SKM-1 (cell line): ENCODE results near the gene CHD9.
"Not testable (repeated sequence)": the region's sequence is repeated elsewhere in the genome, so short reads cannot be mapped to it uniquely, and the experiment has no call there.

Experiments
- DNase-seq: peaks from one replicate; lab custom pipeline; 2025; ENCODE audit not compliant: unreplicated experiment; lab: John Stamatoyannopoulos, UW

Gene CHD9

GRCh38 chr16:53262645-53263044, 207.9 kb downstream of the CHD9 start:
- DNase-seq = no peak

DNA sequence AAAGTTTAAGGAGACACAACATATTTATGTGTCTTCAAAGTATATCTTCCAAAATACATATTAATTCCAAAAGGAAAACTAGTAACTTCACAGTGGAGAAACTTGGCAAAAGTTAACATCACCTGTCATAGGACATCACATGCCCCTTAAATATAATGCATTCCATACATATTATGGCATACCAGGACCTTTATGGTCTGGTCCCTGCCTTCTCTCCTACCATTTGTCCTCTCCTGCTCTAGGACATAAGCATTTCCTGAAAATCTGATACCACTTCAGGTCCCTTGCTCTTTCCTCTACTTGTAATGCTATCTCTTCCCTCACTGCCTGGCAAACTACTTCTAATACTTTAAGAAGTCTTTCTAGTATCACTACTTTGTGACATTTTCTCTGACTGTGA, 211.4 kb downstream of the CHD9 start:
- DNase-seq = no peak

- not testable (repeated sequence) for DNase-seq
Observed at GRCh38 chr16:53278498-53278897, 223.7 kb downstream of the CHD9 start.

- no peak for DNase-seq
Observed at GRCh38 chr16:53281280-53281679, 226.5 kb downstream of the CHD9 start.

DNA sequence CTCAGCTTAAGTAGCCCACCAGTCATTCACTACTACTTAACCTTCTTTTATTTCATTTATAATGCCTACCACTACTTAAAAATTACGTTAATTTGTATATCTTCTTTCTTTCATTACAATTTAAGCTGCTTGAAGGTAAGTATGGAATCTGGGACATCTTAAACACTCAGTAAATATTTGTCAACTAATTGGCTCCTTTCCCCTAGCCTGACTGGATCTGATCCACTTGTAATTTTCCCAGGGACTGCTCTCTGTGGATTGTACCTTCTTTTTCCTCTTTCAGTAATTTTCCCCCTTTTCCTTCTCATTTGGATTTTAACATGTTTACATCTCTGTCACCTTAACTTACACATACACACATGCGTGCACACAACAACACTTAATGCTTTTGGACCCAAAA, 227.1 kb downstream of the CHD9 start:
- DNase-seq = no peak

- DNase-seq = no peak
Observed at GRCh38 chr16:53282328-53282727, 227.5 kb downstream of the CHD9 start.

- DNase-seq = peak; percentile 23
Observed at GRCh38 chr16:53282975-53283946, 228.5 kb downstream of the CHD9 start.

DNA sequence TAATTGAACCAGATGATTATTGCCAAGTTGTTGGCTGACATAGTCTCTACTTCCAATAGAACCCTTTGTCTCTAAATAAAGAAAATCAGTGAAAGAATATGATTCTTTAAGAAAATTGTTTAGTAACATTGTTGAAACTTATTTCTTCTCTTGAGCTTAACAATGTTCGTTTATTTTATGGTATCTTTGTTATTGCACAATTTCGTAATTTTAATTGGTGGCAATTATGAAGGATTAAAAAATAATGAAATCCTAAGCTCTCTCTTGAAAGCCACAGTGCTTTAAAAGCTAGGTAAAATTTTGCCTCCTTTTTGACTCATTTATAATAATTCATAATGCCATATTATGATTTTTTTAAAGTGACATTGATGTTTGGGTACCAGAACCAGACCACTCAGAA, 230.4 kb downstream of the CHD9 start:
- DNase-seq = no peak

DNA sequence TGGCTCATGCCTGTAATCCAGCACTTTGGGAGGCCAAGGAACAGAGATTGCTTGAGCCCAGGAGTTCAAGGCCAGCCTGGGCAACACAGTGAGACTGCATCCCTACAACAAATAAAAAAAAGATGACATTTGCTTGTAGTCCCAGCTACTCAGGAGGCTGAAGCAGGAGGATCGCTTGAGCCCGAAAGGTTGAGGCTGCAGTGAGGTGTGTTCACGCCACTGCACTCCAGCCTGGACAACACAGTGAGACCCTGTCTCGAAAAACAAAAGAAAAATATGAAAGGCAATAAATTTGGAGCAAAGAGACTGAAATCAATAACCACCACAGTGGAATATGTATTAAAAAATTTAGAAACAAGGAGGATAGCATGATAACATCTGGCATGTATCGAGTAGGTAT, 235.7 kb downstream of the CHD9 start:
- DNase-seq = no peak

GRCh38 chr16:53291757-53292392, 237.1 kb downstream of the CHD9 start:
- DNase-seq = no peak

DNA sequence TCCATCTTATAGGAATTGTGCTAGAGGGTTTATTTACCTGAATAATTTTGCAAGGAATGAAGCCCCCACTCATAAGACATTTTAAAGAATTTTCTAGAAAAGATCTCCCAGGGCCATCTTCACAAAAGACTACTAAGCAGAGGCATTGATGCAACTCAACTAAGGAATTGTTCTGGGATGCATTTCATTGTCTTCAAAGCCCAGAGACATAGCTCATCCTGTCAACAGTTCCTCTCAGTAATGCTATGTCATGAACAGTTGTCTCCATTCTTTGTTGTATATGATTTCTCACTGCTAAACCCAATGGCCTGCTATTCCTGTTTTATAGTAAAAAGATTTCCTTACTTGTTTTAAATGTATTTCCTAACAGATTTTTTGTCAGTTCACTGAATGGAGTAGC, 242.7 kb downstream of the CHD9 start:
- no peak for DNase-seq

DNA sequence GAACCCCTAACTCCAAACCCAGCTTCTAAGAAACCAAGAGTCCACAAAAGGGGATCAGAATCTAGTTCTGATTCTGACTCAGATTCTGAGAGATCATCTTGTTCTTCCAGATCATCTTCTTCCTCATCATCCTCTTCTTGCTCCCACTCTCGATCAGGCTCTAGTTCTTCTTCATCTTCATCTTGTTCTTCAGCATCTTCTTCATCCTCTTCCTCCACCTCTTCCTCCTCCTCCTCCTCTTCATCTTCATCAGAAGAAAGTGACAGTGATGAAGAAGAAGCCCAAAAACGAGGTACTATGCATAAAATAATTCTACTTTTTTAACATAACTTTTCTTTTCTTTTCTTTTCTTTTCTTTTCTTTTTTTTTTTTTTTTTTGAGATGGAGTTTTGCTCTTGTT, 249.5 kb downstream of the CHD9 start:
- DNase-seq = no peak

- no peak for DNase-seq
Observed at GRCh38 chr16:53305743-53306142, 251.0 kb downstream of the CHD9 start.

DNA sequence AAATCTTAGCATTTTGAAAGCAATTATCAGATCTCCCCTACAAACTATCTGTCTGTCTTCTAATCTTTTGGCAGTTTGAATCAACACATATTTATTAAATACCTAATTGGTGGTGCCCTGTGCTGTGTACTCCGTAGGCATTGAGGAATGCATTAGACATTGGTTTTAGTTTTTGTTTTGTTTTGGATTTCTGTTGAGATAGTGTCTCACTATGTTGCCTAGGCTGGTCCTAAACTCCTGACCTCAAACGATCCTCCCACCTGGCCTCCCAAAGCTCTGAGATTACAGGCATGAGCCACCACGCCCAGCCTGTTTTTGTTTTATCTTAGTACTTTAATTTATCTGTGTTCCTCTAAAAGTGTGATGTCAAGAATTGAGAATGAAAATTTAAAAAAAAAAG, 254.7 kb downstream of the CHD9 start:
- DNase-seq = no peak

- no peak for DNase-seq
Observed at GRCh38 chr16:53320992-53321391, 266.2 kb downstream of the CHD9 start.

DNA sequence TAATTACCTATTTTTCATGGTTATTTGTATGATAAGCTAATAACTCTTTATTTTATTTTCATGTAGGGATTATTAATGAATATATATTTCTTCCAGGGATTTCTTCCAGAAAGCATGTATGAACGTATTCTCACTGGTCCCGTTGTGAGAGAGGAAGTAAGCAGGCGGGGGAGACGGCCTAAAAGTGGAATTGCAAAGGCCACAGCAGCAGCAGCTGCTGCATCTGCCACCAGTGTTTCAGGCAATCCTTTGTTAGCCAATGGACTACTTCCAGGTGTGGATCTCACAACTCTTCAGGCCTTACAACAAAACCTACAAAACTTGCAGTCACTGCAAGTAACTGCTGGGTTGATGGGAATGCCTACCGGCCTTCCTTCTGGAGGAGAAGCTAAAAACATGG, 269.1 kb downstream of the CHD9 start:
- no peak for DNase-seq

- not testable (repeated sequence) for DNase-seq
Observed at GRCh38 chr16:53330991-53331390, 276.2 kb downstream of the CHD9 start.

DNA sequence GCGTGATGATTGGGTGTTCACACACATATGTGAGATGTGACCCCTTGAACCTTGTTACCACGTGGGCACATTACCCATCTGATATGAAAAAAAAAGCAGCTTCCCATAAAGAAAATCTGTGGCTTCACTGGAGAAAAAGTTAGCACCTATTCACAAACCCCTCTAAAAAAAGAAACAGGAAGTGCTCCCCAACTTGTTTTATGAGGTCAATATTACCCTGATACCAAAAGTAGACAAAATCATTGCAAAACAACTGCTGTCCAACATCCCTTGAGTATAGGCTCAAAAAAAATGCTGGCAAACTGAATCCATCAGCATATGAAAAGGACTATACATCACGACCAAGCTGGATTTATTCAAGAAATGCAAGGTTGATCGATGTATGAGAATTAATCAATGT, 279.8 kb downstream of the CHD9 start:
- DNase-seq = no peak

DNA sequence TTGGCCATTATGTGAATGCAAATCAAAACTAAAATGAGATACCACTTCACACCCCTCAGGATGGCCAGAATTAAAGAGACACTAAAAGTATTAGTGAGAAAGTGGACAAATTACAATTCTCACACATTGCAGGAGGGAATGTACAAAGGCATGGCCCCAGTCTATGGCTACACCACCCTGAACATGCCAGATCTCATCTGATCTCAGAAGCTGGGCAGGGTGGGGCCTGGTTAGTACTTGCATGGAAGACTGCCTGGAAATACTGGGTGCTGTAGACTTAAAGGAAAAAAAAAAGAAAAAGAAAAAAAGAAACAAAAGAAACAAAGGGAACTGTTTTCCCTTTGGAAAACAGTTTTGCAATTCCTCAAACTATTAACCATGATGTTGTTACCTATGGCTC, 282.5 kb downstream of the CHD9 start:
- no peak for DNase-seq

- DNase-seq = no peak
Observed at GRCh38 chr16:53341792-53342191, 287.0 kb downstream of the CHD9 start.

DNA sequence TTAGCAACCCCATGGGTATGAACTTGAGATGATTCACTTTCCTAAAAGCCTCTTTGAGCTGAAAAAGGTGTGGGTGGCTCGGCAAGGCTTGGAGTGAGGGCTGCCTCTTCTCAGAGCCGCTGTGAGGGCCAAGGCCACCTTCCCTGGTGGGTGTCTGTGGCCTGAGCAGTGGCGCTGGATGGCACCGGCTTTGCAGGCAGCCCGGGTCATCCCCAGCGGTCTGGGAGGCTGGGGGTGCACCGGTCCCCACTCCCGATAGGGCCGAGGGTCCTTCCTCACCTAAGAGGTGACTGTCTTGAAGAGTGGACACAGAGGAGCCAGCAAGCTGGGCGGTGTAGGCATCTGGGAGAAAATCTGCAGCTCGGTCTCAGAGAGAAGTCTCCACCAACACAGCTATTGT, 300.3 kb downstream of the CHD9 start:
- DNase-seq = no peak

GRCh38 chr16:53356478-53357207, 301.9 kb downstream of the CHD9 start:
- no peak for DNase-seq
